Trophoblast cell (in vitro differentiated cells and primary cell): ENCODE results near the gene HSPH1.
A peak's percentile ranks its signal among the peaks of the same experiment; 100 is the strongest.

ENCODE experiments used
- DNase-seq, 2 donors: peaks; one replicate each; pipeline ENCODE4 v3.0.0-alpha.2; 2016
- H2AFZ ChIP-seq: 2 replicates; pipeline ENCODE4 v1.6.1; 2013; ENCODE audit warnings: low read length, moderate library complexity, mild to moderate bottlenecking; ENCODE audit not compliant: insufficient read depth, poor library complexity
- H2AK5ac ChIP-seq: 2 replicates; pipeline ENCODE4 v1.6.1; 2013; ENCODE audit warnings: mild to moderate bottlenecking, low read length
- H2BK120ac ChIP-seq: 2 replicates; pipeline ENCODE4 v1.6.1; 2013; ENCODE audit warnings: low read length, mild to moderate bottlenecking, moderate library complexity; ENCODE audit not compliant: insufficient read depth, poor library complexity
- H2BK12ac ChIP-seq: 2 replicates; pipeline ENCODE4 v1.6.1; 2013; ENCODE audit warnings: mild to moderate bottlenecking, low read length, moderate library complexity
- H2BK5ac ChIP-seq: 2 replicates; pipeline ENCODE4 v1.6.1; 2013; ENCODE audit warnings: low read length, low read depth, moderate library complexity, mild to moderate bottlenecking; ENCODE audit not compliant: poor library complexity
- H3K14ac ChIP-seq: 2 replicates; pipeline ENCODE4 v1.6.1; 2013; ENCODE audit warnings: mild to moderate bottlenecking, low read length
- H3K18ac ChIP-seq: 2 replicates; pipeline ENCODE4 v1.6.1; 2013; ENCODE audit warnings: mild to moderate bottlenecking, low read length
- H3K23ac ChIP-seq: 2 replicates; pipeline ENCODE4 v1.6.1; 2013; ENCODE audit warnings: low read length
- H3K27ac ChIP-seq: 2 replicates; pipeline ENCODE4 v1.5.1; 2013; ENCODE audit warnings: low read depth, mild to moderate bottlenecking, inconsistent platforms, low read length, moderate library complexity
- H3K27me3 ChIP-seq: 2 replicates; pipeline ENCODE4 v1.6.1; 2013; ENCODE audit warnings: inconsistent platforms, mild to moderate bottlenecking, low read length, moderate library complexity; ENCODE audit not compliant: insufficient read depth
- H3K36me3 ChIP-seq, 2 experiments: 1 replicate in 1 of 2; 2 replicates in 1 of 2; pipeline ENCODE4 v1.6.1; 2013; ENCODE audit warnings: low read length in 2 of 2, mild to moderate bottlenecking in 2 of 2, moderate library complexity in 1 of 2; ENCODE audit not compliant: insufficient read depth in 2 of 2, control insufficient read depth in 1 of 2
- H3K4ac ChIP-seq: 2 replicates; pipeline ENCODE4 v1.6.1; 2013; ENCODE audit warnings: low read depth, mild to moderate bottlenecking, low read length, moderate library complexity
- H3K4me1 ChIP-seq, 2 experiments: 1 replicate in 1 of 2; 2 replicates in 1 of 2; pipeline ENCODE4 v1.6.1; 2013; ENCODE audit warnings: low read length in 2 of 2, mild to moderate bottlenecking in 2 of 2, moderate library complexity in 1 of 2; ENCODE audit not compliant: insufficient read depth in 2 of 2, control insufficient read depth in 1 of 2
- H3K4me2 ChIP-seq: 2 replicates; pipeline ENCODE4 v1.6.1; 2013; ENCODE audit warnings: inconsistent platforms, mild to moderate bottlenecking, low read length, moderate library complexity
- H3K4me3 ChIP-seq: 2 replicates; pipeline ENCODE4 v1.5.1; 2013; ENCODE audit warnings: mild to moderate bottlenecking, low read depth, low read length, inconsistent platforms
- H3K79me1 ChIP-seq: one replicate; pipeline ENCODE4 v1.6.1; 2013; ENCODE audit warnings: low read length
- H3K79me2 ChIP-seq: 2 replicates; pipeline ENCODE4 v1.6.1; 2013; ENCODE audit warnings: low read length, mild to moderate bottlenecking; ENCODE audit not compliant: control insufficient read depth, insufficient read depth, poor library complexity
- H3K9ac ChIP-seq: 2 replicates; pipeline ENCODE4 v1.6.1; 2013; ENCODE audit warnings: mild to moderate bottlenecking, low read length
- H3K9me3 ChIP-seq: 2 replicates; pipeline ENCODE4 v1.6.1; 2013; ENCODE audit warnings: low read depth, mild to moderate bottlenecking, control low read depth, inconsistent platforms, low read length; ENCODE audit not compliant: insufficient read depth
- H4K12ac ChIP-seq: 2 replicates; pipeline ENCODE4 v1.6.1; 2013; ENCODE audit warnings: low read depth, mild to moderate bottlenecking, low read length, moderate library complexity
- H4K8ac ChIP-seq: 2 replicates; pipeline ENCODE4 v1.6.1; 2013; ENCODE audit warnings: low read depth, mild to moderate bottlenecking, low read length, moderate library complexity
- H4K91ac ChIP-seq: one replicate; pipeline ENCODE4 v1.6.1; 2013; ENCODE audit warnings: low read depth, mild to moderate bottlenecking, low read length, moderate library complexity
- WGBS: extraction: QIAGEN DNeasy Blood & Tissue Kit; methylation state at CpG from one replicate; pipeline ENCODE4 v1.1.7; 2013; ENCODE audit warnings: missing lambda C conversion rate; ENCODE audit not compliant: insufficient read length, insufficient coverage; ENCODE audit errors: extremely low coverage; 5-methylcytosine and 5-hydroxymethylcytosine counted together

Gene HSPH1

DNA sequence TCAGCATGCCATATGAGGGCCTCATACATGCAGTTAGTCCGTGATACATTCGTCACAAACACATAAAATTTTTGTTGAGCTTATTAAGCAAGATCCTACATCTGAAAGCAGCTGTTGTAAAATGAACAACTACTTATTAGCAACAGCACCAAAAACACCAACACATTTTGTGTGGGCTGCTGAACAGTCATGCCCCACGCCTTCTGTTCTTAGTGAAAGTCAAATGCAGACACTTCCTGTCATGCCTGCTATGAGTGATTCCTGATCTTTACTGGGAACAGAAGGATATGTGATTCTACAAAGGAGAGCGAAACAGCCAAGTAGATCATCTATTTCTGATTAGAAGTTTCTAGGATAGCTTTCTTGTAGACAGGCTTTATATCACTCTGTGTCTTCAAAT, 33.9 kb upstream of the HSPH1 start:
- Histone ChIP-seq H3K4me3 (no peak overlapping the region), H2BK120ac (no peak overlapping the region), H4K8ac (no peak overlapping the region), H3K4ac (no peak overlapping the region), H3K9me3 (no peaks in the 10 kb centered on the region), H2AK5ac (no peak overlapping the region), H3K18ac (no peak overlapping the region), H3K9ac (no peak overlapping the region), H3K79me1 (peaks cover 6% of the 10 kb centered on the region), H2AFZ (no peak overlapping the region), H2BK12ac (peak overlapping the region; percentile 50), H3K23ac (no peak overlapping the region), H3K27ac (no peak overlapping the region), H3K14ac (no peak overlapping the region), H3K36me3 (no peaks in the 10 kb centered on the region), H3K79me2 (peaks cover 5% of the 10 kb centered on the region), H3K4me1 (peaks cover 0 to 2% of the 10 kb centered on the region in 2 experiments), H2BK5ac (no peak overlapping the region), H3K4me2 (no peak overlapping the region), H4K91ac (no peak overlapping the region), H4K12ac (no peak overlapping the region), H3K27me3 (no peaks in the 10 kb centered on the region)
- WGBS, result no CpG with 5 or more reads among the region's 4 CpGs
- no peak for DNase-seq

DNA sequence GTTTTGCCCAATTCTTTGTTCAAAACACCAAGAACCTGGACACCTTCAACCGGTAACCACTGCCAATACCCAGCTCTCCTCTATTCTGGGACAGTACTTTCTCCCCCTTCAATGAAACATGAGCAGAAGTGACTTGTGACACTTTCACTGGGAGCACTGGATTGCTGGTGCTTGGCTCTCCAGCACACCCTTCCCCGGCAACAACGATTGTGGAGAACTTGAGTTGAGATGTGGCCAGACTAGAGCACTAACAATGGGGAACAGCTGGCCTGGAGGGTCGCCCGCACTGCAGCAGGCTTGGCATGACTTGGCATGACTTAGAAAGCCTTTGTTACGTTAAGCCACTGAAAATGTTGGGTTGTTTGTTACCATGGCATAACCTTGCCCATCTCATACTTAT, 30.6 kb upstream of the HSPH1 start:
- Histone ChIP-seq H3K9ac (no peak overlapping the region), H2BK5ac (no peak overlapping the region), H2AFZ (no peak overlapping the region), H2AK5ac (no peak overlapping the region), H3K4me2 (no peak overlapping the region), H3K9me3 (peaks cover 2% of the 10 kb centered on the region), H3K27me3 (no peaks in the 10 kb centered on the region), H4K8ac (no peak overlapping the region), H2BK12ac (no peak overlapping the region), H3K23ac (no peak overlapping the region), H3K18ac (no peak overlapping the region), H3K79me1 (no peaks in the 10 kb centered on the region), H3K4ac (no peak overlapping the region), H4K12ac (no peak overlapping the region), H3K36me3 (no peaks in the 10 kb centered on the region), H2BK120ac (no peak overlapping the region), H3K14ac (no peak overlapping the region), H3K4me3 (no peak overlapping the region), H3K79me2 (no peaks in the 10 kb centered on the region), H3K27ac (no peak overlapping the region), H4K91ac (no peak overlapping the region), H3K4me1 (no peaks in the 10 kb centered on the region)
- no peak for DNase-seq
- WGBS, result no CpG with 5 or more reads among the region's 6 CpGs

GRCh38 chr13:31191748-31192147, 30.0 kb upstream of the HSPH1 start:
- H3K9me3 ChIP-seq, result peaks cover 2% of the 10 kb centered on the region
- H2BK5ac ChIP-seq, result no peak overlapping the region
- WGBS, result no CpG with 5 or more reads among the region's 4 CpGs
- no peaks in the 10 kb centered on the region for H3K36me3 ChIP-seq
- H3K27me3 ChIP-seq, result no peaks in the 10 kb centered on the region
- H3K79me1 ChIP-seq, result no peaks in the 10 kb centered on the region
- H2AK5ac ChIP-seq, result no peak overlapping the region
- no peak overlapping the region for H3K4ac ChIP-seq
- no peak overlapping the region for H3K4me3 ChIP-seq
- H4K8ac ChIP-seq, result no peak overlapping the region
- H3K4me2 ChIP-seq, result no peak overlapping the region
- no peak overlapping the region for H2BK120ac ChIP-seq
- no peak overlapping the region for H2AFZ ChIP-seq
- H3K9ac ChIP-seq, result no peak overlapping the region
- H3K18ac ChIP-seq, result no peak overlapping the region
- no peak for DNase-seq
- H3K23ac ChIP-seq, result no peak overlapping the region
- no peaks in the 10 kb centered on the region for H3K79me2 ChIP-seq
- no peak overlapping the region for H3K27ac ChIP-seq
- H3K4me1 ChIP-seq, result no peaks in the 10 kb centered on the region
- no peak overlapping the region for H4K91ac ChIP-seq
- H3K14ac ChIP-seq, result no peak overlapping the region
- H4K12ac ChIP-seq, result no peak overlapping the region
- H2BK12ac ChIP-seq, result no peak overlapping the region

GRCh38 chr13:31184981-31185645, 23.4 kb upstream of the HSPH1 start:
- no peaks in the 10 kb centered on the region for H3K36me3 ChIP-seq
- no peak overlapping the region for H2BK120ac ChIP-seq
- H3K79me2 ChIP-seq, result no peaks in the 10 kb centered on the region
- H3K18ac ChIP-seq, result no peak overlapping the region
- H3K4me1 ChIP-seq, result no peaks in the 10 kb centered on the region
- no peak overlapping the region for H3K4ac ChIP-seq
- no peak overlapping the region for H3K14ac ChIP-seq
- no peak overlapping the region for H3K27ac ChIP-seq
- H4K12ac ChIP-seq, result no peak overlapping the region
- H3K23ac ChIP-seq, result no peak overlapping the region
- peaks cover 4% of the 10 kb centered on the region for H3K9me3 ChIP-seq
- H3K27me3 ChIP-seq, result no peaks in the 10 kb centered on the region
- H2AFZ ChIP-seq, result no peak overlapping the region
- H4K91ac ChIP-seq, result no peak overlapping the region
- H3K4me2 ChIP-seq, result no peak overlapping the region
- no CpG with 5 or more reads among the region's 7 CpGs for WGBS
- no peak overlapping the region for H2AK5ac ChIP-seq
- no peak overlapping the region for H2BK12ac ChIP-seq
- H2BK5ac ChIP-seq, result no peak overlapping the region
- DNase-seq, result no peak
- H4K8ac ChIP-seq, result no peak overlapping the region
- no peaks in the 10 kb centered on the region for H3K79me1 ChIP-seq
- H3K4me3 ChIP-seq, result no peak overlapping the region
- H3K9ac ChIP-seq, result no peak overlapping the region
